Tibial nerve (tissue), 4 donors: ENCODE results near the gene GCFC2. TPM values are rescaled to one million over a fixed set of nuclear protein-coding genes. Genes with fewer than 3 reads are reported as not detected.
A peak's percentile ranks its signal among the peaks of the same experiment; 100 is the strongest.
"Not testable (repeated sequence)": the region's sequence is repeated elsewhere in the genome, so short reads cannot be mapped to it uniquely, and the experiment has no call there.

Experiments used
- DNase-seq, 2 donors: peaks; one replicate each; pipeline ENCODE4 v3.0.0-alpha.2; 2019; ENCODE audit warnings: low spot score in 2 of 2
- H3K27ac ChIP-seq, 4 donors: fragments of 200-600 bp; sonication (generic) in 3 of 4; one replicate each; pipeline ENCODE4 v1.5.1; 2017 to 2019; ENCODE audit warnings: mild to moderate bottlenecking in 1 of 4
- H3K27me3 ChIP-seq, 2 donors: fragments of 200-600 bp; sonication (generic) in 1 of 2; one replicate each; pipeline versions ENCODE4 v1.5.1 to v1.6.0; 2017 to 2019
- H3K36me3 ChIP-seq, 3 donors: fragments of 200-600 bp; sonication (generic); one replicate each; pipeline ENCODE4 v1.5.1; 2018 to 2019
- H3K4me1 ChIP-seq, 4 donors: fragments of 200-600 bp; sonication (generic) in 3 of 4; one replicate each; pipeline ENCODE4 v1.5.1; 2017 to 2019
- H3K4me3 ChIP-seq, 4 donors: fragments of 200-600 bp; sonication (generic) in 3 of 4; one replicate each; pipeline ENCODE4 v1.5.1; 2017 to 2019; ENCODE audit warnings: mild to moderate bottlenecking in 1 of 4, moderate library complexity in 1 of 4
- H3K9me3 ChIP-seq, 4 donors: fragments of 200-600 bp; sonication (generic) in 3 of 4; one replicate each; pipeline ENCODE4 v1.5.1; 2017 to 2019
- CTCF ChIP-seq, 5 experiments: fragments of 200-600 bp in 3 of 5; fragments of 450-650 bp in 2 of 5; sonication (generic) in 3 of 5; IDR thresholded peaks; one replicate each; pipeline ENCODE4 v1.5.1; 2016 to 2019; ENCODE audit warnings: antibody characterized with exemption in 5 of 5, mild to moderate bottlenecking in 3 of 5, moderate library complexity in 2 of 5
- EP300 ChIP-seq, 2 donors: sonication (generic); formaldehyde crosslinking; IDR thresholded peaks; one replicate each; pipeline ENCODE4 v1.6.1; 2017; ENCODE audit warnings: antibody characterized with exemption in 2 of 2, mild to moderate bottlenecking in 1 of 2
- POLR2A ChIP-seq, 2 donors: fragments of 450-650 bp; IDR thresholded peaks; one replicate each; pipeline ENCODE4 v1.6.1; 2017; ENCODE audit warnings: antibody characterized with exemption in 2 of 2, mild to moderate bottlenecking in 2 of 2, moderate library complexity in 2 of 2
- WGBS, 2 donors: methylation state at CpG; one replicate each; pipeline ENCODE4 v1.1.5; 2018; 5-methylcytosine and 5-hydroxymethylcytosine counted together
- total RNA-seq, 4 donors: library from RNA; depleted of rRNA; stranded (reverse); fragments of >200 nt; gene quantifications; one replicate each; pipeline ENCODE4 v1.1.0, GENCODE V29; 2016

Gene GCFC2
- total RNA-seq, 4 donors from 2014 or later, result 30.6 to 75.6 (median 45.3) TPM

- DNase-seq, result no peak
- WGBS, 2 donors, result 89 to 93% methylated on average over 1 of the region's 1 CpG
Measured at GRCh38 chr2:75719616-75720015, 8.9 kb upstream of the GCFC2 start.

GRCh38 chr2:75716406-75716805 is 5.7 kb upstream of the GCFC2 start:
- H3K4me1 ChIP-seq, result no peaks in the 10 kb centered on the region
- H3K9me3 ChIP-seq, result peaks cover 0 to 5% (median 0%) of the 10 kb centered on the region in 4 donors
- 35 to 46% methylated on average over 3 of the region's 3 CpGs for WGBS, 2 donors
- no peaks in the 10 kb centered on the region for H3K27me3 ChIP-seq
- no peaks in the 10 kb centered on the region for H3K36me3 ChIP-seq
- no peak for DNase-seq
- H3K4me3 ChIP-seq, result no peak overlapping the region
- TF ChIP-seq POLR2A (IDR thresholded peaks at IDR 0.05) (no peak), EP300 (IDR thresholded peaks at IDR 0.05) (no peak), CTCF (IDR thresholded peaks at IDR 0.05) (no peak)
- no peak overlapping the region for H3K27ac ChIP-seq

More at GRCh38 chr2:75719616-75720015, 8.9 kb upstream of the GCFC2 start:
- TF ChIP-seq CTCF (IDR thresholded peaks at IDR 0.05) (no peak), POLR2A (IDR thresholded peaks at IDR 0.05) (no peak), EP300 (IDR thresholded peaks at IDR 0.05) (no peak)
- Histone ChIP-seq H3K27me3 (no peaks in the 10 kb centered on the region), H3K4me3 (no peak overlapping the region), H3K27ac (no peak overlapping the region), H3K9me3 (peaks cover 0 to 5% (median 0%) of the 10 kb centered on the region in 4 donors), H3K4me1 (no peaks in the 10 kb centered on the region), H3K36me3 (no peaks in the 10 kb centered on the region)

- H3K27ac ChIP-seq, H3K36me3 ChIP-seq, DNase-seq, H3K4me3 ChIP-seq, H3K9me3 ChIP-seq, H3K27me3 ChIP-seq: not testable (repeated sequence)
- WGBS, 2 donors, result 94 to 100% methylated on average over 20 to 31 of the region's 31 CpGs
- H3K4me1 ChIP-seq, result peaks cover 0 to 34% (median 12%) of the 10 kb centered on the region in 4 donors
Measured at GRCh38 chr2:75711590-75711989, 875 bp upstream of the GCFC2 start.

DNA sequence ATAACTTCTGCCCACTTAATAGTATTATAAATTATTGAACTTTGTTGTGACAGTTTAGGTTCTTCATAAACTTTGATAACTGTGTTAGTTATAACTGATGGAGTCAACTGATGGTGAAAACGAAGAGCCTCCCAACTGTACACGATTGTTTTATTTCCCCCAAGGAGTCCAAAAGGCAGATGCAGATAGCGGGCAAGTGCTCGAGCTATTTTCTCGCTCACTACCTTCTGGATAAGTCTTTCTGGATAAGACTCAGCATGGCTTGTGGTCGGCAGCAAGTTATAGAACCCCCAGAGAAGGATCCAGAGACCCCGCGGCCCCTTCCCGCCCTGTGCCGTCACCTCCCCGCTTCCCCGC is 517 bp downstream of the GCFC2 start:
- Histone ChIP-seq H3K9me3 (no peaks in the 10 kb centered on the region), H3K4me1 (peaks cover 0 to 34% (median 12%) of the 10 kb centered on the region in 4 donors), H3K27me3 (no peaks in the 10 kb centered on the region), H3K36me3 (peaks cover 0 to 9% (median 0%) of the 10 kb centered on the region in 3 donors), H3K27ac (peak overlapping the region; percentile 85 to 91 (median 89)), H3K4me3 (peak overlapping the region; percentile 78 to 96 (median 84))
- peak in 1 of 2 donors; percentile 8 for DNase-seq
- TF ChIP-seq EP300 (IDR thresholded peaks at IDR 0.05) (no peak), POLR2A (IDR thresholded peaks at IDR 0.05) (no peak), CTCF (IDR thresholded peaks at IDR 0.05) (no peak)
- 0 to 1% methylated on average over 6 to 12 of the region's 12 CpGs for WGBS, 2 donors

DNA sequence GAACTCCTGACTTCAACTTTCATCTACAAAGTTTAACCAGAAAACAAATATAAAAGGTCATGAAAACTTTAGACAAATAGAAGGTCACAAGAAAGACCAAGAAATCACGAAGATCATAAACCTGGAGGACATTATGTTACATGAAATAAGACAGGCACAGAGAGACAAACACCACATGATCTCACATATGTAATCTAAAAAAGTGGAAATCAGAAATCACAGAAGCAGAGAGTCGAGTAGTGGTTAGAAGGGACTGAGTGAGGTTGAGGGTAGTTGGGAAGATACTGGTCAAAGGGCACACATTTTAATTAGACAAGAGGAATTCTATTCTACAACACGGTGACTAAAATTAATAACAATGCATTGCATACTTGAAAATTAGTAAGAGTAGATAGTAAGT is 1.4 kb downstream of the GCFC2 start:
- Histone ChIP-seq H3K9me3 (no peaks in the 10 kb centered on the region), H3K36me3 (peaks cover 0 to 18% (median 0%) of the 10 kb centered on the region in 3 donors), H3K27ac (no peak overlapping the region), H3K4me3 (peak overlapping the region in 3 of 4 donors; percentile 0 to 96 (median 78)), H3K27me3 (no peaks in the 10 kb centered on the region), H3K4me1 (peaks cover 0 to 34% (median 12%) of the 10 kb centered on the region in 4 donors)
- no peak for TF ChIP-seq POLR2A (IDR thresholded peaks at IDR 0.05)
- no peak for TF ChIP-seq EP300 (IDR thresholded peaks at IDR 0.05)
- no peak for TF ChIP-seq CTCF (IDR thresholded peaks at IDR 0.05)
- 17 to 20% methylated on average over 3 of the region's 3 CpGs for WGBS, 2 donors
- no peak for DNase-seq

GRCh38 chr2:75707901-75708300 is 2.8 kb downstream of the GCFC2 start:
- no peak for DNase-seq
- TF ChIP-seq EP300 (IDR thresholded peaks at IDR 0.05), result no peak
- no peak for TF ChIP-seq CTCF (IDR thresholded peaks at IDR 0.05)
- TF ChIP-seq POLR2A (IDR thresholded peaks at IDR 0.05), result no peak
- Histone ChIP-seq H3K9me3 (no peaks in the 10 kb centered on the region), H3K27me3 (no peaks in the 10 kb centered on the region), H3K36me3 (peaks cover 0 to 32% (median 0%) of the 10 kb centered on the region in 3 donors), H3K27ac (no peak overlapping the region), H3K4me3 (no peak overlapping the region), H3K4me1 (peaks cover 0 to 34% (median 12%) of the 10 kb centered on the region in 4 donors)
- 63 to 66% methylated on average over 3 of the region's 3 CpGs for WGBS, 2 donors
